ENCODE measurements around the gene TBC1D30.
A peak's percentile ranks its signal among the peaks of the same experiment; 100 is the strongest.
"Not testable (repeated sequence)": the region's sequence is repeated elsewhere in the genome, so short reads cannot be mapped to it uniquely, and the experiment has no call there.

TBC1D30 gene, protein sequence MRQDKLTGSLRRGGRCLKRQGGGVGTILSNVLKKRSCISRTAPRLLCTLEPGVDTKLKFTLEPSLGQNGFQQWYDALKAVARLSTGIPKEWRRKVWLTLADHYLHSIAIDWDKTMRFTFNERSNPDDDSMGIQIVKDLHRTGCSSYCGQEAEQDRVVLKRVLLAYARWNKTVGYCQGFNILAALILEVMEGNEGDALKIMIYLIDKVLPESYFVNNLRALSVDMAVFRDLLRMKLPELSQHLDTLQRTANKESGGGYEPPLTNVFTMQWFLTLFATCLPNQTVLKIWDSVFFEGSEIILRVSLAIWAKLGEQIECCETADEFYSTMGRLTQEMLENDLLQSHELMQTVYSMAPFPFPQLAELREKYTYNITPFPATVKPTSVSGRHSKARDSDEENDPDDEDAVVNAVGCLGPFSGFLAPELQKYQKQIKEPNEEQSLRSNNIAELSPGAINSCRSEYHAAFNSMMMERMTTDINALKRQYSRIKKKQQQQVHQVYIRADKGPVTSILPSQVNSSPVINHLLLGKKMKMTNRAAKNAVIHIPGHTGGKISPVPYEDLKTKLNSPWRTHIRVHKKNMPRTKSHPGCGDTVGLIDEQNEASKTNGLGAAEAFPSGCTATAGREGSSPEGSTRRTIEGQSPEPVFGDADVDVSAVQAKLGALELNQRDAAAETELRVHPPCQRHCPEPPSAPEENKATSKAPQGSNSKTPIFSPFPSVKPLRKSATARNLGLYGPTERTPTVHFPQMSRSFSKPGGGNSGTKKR

DNA sequence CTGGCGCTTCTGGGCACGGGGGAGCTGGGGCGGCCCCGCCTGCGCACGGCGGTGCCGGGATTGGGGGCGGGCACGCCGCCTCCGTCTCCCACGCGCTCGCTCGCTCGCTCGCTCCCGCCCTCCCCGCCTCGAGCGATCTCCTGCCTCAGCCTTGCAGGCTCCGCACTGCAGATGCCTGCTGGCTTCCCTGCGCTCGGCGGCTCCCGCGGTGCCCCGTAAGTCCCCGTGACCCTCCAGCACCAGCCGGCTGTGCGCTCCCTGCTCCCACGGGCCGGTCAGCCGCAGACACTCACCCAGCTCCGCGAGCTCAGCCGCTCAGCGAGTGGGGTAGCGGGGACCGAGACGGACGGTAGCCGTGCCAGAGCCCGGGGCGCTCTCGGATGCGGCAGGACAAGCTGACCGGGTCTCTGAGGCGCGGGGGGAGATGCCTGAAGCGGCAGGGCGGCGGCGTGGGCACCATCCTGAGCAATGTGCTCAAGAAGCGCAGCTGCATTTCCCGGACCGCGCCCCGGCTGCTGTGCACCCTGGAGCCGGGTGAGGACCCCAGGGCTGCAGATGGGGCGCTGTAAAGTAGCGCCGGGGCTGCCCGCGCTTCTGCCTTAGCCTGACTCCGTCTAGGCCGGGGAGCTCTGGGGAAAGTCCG, at the start of gene TBC1D30:
Gene TBC1D30 (plus strand): TSS at position 148 of the 643 bp plus-strand sequence. CDS start 233 bp downstream, at position 381.
- DNase-seq (ENCODE audit: low spot score) = peak; percentile 12

DNA sequence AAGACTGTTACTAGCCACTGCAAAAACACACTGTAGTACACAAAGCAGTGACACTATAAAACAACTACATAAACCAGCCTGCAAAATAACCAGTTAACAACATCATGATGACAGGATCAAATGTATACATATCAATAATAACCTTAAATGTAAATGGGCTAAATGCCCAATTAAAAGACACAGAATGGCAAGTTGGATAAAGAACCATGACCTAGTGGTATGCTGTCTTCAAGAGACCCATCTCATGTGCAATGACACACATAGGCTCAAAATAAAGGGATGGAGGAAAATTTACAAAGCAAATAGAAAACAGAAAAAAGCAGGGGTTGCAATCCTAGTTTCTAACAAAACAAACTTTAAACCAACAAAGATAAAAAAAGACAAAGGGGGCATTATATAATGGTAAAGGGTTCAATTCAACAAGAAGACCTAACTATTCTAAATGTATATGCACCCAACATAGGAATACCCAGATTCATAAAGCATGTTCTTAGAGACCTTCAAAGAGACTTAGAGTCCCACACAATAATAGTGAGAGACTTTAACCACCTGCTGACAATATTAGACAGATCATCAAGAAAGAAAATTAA, 49.2 kb upstream of the TBC1D30 start:
- not testable (repeated sequence) for DNase-seq (ENCODE audit: low spot score)

DNA sequence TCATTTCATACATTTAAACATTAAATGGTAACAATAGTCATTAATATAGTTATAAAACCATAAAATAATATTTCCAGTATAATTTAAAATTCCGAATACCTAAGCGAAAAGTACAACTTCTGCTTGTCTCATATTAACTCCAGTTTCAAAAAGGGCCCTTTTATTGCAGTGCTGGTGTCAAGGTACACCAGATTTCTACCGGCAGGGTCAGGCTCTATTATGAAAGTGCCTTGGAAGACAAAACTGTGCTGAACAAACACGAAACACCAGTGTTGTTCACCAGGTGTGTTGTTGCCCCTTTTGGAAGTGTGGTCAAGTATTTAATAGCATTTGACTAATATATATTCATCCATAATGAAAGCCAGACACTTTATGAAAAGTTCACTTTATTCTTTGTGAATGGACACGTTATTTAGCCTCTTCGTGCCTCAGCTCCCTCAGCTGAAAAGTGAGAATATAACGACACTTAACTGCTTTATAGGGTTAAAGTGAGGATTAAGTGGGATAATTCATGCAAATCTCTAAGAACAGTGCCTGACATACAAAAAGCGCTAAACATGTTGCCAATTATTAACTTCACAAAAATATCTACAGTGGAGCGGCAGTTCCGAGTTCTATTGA, 45.0 kb upstream of the TBC1D30 start:
- no peak for DNase-seq (ENCODE audit: low spot score)

GRCh38 chr12:64780132-64780530, 44.3 kb upstream of the TBC1D30 start:
- DNase-seq (ENCODE audit: low spot score) = no peak

GRCh38 chr12:64780531-64781279, 43.7 kb upstream of the TBC1D30 start:
- peak; percentile 18 for DNase-seq (ENCODE audit: low spot score)

GRCh38 chr12:64781280-64782190, 42.9 kb upstream of the TBC1D30 start:
- no peak for DNase-seq (ENCODE audit: low spot score)

- no peak for DNase-seq (ENCODE audit: low spot score)
Measured at GRCh38 chr12:64782191-64782876, 42.1 kb upstream of the TBC1D30 start.

DNA sequence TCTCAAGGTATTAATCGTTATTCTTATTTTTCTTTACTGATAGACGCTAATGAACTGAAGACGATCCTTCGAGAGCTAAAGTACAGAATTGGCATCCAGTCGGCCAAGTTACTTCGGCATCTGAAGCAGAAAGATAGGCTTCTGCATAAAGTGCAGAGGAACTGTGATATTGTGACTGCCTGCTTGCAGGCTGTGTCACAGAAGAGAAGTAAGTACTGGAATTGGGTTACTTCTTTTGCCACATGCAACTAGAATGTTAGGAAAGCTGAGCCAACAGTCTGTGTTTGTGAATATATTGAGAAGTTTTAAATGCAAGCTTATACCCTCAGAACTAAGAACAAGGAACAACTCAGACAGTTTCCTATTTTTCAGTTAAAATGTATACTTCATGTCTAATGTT, 38.6 kb upstream of the TBC1D30 start:
- no peak for DNase-seq (ENCODE audit: low spot score)

- DNase-seq (ENCODE audit: low spot score) = no peak
Measured at GRCh38 chr12:64790166-64790565, 34.3 kb upstream of the TBC1D30 start.

DNA sequence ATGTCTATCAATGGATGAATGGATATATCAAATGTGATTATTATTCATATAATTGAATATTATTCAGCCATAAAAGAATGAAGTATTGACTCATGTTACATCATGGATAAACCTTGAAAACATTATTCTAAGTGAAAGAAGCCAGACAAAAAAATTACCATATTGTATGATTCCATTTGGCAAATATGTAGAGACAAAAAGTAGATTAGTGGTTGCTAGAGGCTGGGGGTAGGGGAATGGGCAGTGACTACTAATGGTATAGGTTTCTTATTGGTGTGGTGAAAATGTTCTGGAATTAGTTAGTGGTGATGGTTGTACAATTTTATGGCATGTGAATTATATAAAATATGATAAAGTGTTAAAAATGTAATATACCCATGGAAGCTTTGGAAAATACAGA, 33.4 kb upstream of the TBC1D30 start:
- DNase-seq (ENCODE audit: low spot score) = no peak

- no peak for DNase-seq (ENCODE audit: low spot score)
Measured at GRCh38 chr12:64792128-64792527, 32.3 kb upstream of the TBC1D30 start.

DNA sequence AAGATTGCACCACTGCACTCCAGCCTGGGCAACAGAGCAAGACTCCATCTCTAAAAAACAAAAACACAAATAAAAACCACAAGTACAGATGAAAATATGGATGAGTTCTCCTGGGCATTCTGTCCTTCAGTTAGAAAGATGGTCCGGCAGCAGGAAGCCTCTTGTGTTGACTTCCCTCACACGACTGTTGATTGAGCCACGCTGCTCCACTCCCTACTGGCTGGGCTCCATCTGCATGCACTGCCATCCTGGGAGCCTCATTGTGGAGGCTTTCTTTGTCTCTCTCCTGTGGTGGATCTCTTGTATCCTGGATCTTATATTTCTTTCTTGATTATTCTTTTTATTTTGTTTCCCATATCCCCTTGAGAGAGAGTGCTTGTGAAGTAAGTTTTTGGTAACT, 30.8 kb upstream of the TBC1D30 start:
- no peak for DNase-seq (ENCODE audit: low spot score)

DNA sequence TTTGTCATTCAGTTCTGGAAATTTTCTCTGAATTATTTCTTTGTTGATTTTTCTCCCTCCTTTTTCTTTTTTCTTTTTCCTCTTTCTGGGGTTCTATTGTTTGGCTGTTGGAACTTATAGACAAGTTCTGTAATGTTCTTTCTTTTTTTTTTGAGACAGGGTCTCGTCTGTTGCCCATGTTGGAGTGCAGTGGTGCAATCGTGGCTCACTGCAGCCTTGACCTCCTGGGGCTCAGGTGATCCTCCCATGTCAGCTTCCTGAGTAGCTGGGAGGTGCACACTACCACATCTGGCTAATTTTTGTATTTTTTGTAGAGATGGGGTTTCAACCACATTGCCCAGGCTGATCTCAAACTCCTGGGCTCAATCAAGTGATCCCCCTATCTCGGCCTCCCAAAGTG, 30.1 kb upstream of the TBC1D30 start:
- no peak for DNase-seq (ENCODE audit: low spot score)

- DNase-seq (ENCODE audit: low spot score) = peak; percentile 60
Measured at GRCh38 chr12:64796205-64796845, 28.1 kb upstream of the TBC1D30 start.

DNA sequence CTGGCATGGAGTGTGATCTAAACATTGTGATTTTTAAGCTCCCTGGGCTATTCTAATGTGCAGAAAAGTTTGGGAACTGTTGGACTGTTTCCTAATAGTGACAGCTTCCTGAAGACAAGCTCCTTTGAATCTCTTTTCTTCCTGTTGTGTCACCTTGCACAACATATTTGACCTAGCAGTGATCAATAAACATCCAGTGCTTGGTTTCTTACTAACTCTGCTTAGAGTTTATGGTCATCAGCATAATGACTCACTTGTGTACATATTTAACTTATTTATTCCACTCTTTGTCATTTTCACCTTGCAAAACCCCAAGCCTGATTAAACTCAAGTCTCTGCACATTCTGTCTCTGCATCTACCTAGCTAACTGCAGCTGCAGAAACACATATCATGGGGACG, 27.3 kb upstream of the TBC1D30 start:
- no peak for DNase-seq (ENCODE audit: low spot score)

DNA sequence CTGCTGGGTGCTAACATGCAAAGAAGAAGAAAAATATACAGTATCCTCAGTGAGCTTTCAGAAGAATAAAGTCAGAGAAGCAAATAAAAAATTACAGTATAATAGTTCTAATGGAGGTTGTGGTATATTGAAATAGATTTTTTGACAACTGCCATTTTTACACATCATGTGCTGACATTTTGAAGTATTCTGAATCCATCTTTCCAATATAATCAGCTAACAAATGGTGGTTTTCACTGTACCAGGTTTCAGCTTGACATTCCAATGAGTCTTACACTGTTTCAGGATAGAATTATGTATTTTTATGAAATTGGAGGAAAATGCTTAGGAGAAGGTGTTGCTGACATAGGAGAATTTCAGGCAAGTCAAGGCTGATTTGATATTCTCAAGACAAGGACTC, 26.3 kb upstream of the TBC1D30 start:
- no peak for DNase-seq (ENCODE audit: low spot score)

DNA sequence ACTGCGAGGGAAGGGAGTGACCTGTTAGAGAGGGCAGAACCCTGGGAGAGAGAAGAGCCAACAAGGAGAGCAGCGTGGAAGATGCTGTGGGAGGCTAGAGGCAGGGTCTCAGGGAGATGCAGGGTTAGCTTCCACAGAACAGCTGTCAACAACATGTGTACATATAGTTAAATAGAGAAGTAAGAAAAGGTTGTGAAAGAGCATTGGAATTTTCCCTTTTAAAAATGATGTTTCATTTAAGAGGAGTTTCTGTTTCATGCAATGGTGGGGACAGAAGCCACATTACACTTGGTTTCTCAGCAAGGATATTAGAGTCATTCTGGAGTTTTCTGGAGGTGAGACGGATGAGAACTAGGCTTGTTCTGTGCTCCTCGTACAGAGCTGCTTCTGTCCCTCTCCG, 23.8 kb upstream of the TBC1D30 start:
- DNase-seq (ENCODE audit: low spot score) = no peak

- no peak for DNase-seq (ENCODE audit: low spot score)
Measured at GRCh38 chr12:64801381-64801780, 23.1 kb upstream of the TBC1D30 start.

- peak; percentile 57 for DNase-seq (ENCODE audit: low spot score)
Measured at GRCh38 chr12:64802180-64802775, 22.2 kb upstream of the TBC1D30 start.
